ENCODE data around the gene PABPC1L. TPM values are rescaled to one million over a fixed set of nuclear protein-coding genes. Genes with fewer than 3 reads are reported as not detected.
A peak's percentile ranks its signal among the peaks of the same experiment; 100 is the strongest.

Gene PABPC1L
- total RNA-seq, 2 experiments from 2014 or later = 22.8 to 27.5 TPM

DNA sequence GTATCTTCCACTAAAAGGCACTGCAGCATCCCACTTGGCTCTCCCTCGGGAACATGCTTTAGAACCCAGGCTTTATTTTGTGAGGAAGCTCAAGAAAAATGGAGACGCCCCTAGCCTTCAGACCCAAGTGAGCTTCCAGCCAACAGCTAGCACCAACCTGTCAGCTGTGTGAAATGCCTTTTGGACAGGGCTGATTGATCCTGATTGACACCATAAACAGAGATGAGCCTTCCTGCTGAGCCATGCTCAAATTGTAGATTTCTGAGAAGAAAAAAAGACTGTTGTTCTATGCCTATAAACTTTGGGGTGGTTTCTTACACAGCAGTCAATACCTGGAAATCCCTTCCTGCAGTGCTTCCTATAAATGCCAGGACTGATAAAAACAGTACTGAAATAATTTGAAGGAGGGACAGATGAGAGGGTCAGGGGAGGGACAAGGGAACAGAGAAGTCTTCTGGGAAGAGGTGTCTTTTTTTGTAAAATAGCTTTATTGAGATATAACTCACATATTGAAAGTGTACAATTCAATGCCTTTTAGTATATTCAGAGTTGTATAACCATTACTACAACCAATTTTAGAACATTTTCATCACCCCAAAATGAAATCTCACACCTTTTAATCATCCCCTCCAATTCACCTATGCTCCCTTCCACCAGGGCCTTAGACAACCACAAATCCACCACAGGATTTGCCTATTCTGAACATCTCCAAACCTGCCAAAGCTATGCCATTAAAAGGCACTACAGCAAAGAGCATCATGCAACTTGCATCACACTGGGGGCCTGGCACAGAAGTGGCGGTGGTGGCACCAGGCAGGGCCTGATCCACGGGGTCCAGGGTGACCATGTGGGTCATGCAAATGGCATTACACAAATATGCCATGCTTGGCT, 53.7 kb downstream of the PABPC1L start:
- ChIA-PET CTCF (interaction anchor here (1.4 kb wide), 1 partner anchor 8 kb away, joined by 4 read pairs; no protein-coding TSS in a partner anchor), POLR2A (interaction anchor here (0.6 to 5.7 kb wide), 2 partner anchors 15 to 26 kb away, joined by 3 to 61 read pairs; no protein-coding TSS in a partner anchor)
- DNase-seq = no peak
- Histone ChIP-seq H3K4me1 (ENCODE audit: insufficient read depth, low read length) (peaks cover 36% of the 10 kb centered on the region), H3K9me3 (ENCODE audit: control insufficient read depth in 1 of 2, insufficient read depth in 1 of 2, low read length in 2 of 2) (no peaks in the 10 kb centered on the region), H3K36me3 (ENCODE audit: insufficient read depth, low read length) (no peaks in the 10 kb centered on the region), H3K4me3 (ENCODE audit: low read length) (no peak overlapping the region), H3K27ac (ENCODE audit: low read depth in 1 of 2, low read length in 2 of 2) (no peak overlapping the region), H3K27me3 (ENCODE audit: control insufficient read depth in 1 of 2, insufficient read depth in 2 of 2, low read length in 2 of 2) (no peaks in the 10 kb centered on the region)
- H3K4me1 Mint-ChIP-seq (ENCODE audit: low read depth) = peaks cover 48% of the 10 kb centered on the region
- TF ChIP-seq, protein P1, sequence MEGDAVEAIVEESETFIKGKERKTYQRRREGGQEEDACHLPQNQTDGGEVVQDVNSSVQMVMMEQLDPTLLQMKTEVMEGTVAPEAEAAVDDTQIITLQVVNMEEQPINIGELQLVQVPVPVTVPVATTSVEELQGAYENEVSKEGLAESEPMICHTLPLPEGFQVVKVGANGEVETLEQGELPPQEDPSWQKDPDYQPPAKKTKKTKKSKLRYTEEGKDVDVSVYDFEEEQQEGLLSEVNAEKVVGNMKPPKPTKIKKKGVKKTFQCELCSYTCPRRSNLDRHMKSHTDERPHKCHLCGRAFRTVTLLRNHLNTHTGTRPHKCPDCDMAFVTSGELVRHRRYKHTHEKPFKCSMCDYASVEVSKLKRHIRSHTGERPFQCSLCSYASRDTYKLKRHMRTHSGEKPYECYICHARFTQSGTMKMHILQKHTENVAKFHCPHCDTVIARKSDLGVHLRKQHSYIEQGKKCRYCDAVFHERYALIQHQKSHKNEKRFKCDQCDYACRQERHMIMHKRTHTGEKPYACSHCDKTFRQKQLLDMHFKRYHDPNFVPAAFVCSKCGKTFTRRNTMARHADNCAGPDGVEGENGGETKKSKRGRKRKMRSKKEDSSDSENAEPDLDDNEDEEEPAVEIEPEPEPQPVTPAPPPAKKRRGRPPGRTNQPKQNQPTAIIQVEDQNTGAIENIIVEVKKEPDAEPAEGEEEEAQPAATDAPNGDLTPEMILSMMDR (IDR thresholded peaks at IDR 0.05) = no peak
- H3K9me3 Mint-ChIP-seq = no peaks in the 10 kb centered on the region
- intact Hi-C loops (cut with DNase I, micrococcal nuclease) = loop anchor here in 1 of 2 experiments (5.0 to 10.0 kb wide), 4 partner anchors 51 to 489 kb away; partner anchors contain the start of genes PABPC1L, PIGT, SERINC3 and TTPAL
- H3K36me3 Mint-ChIP-seq (ENCODE audit: low read depth) = peaks cover 33% of the 10 kb centered on the region
- no peak for ATAC-seq (ENCODE audit: poor library complexity)
- H3K27me3 Mint-ChIP-seq = no peaks in the 10 kb centered on the region
- peak overlapping the region; percentile 7 for H3K27ac Mint-ChIP-seq
- peak overlapping the region; percentile 54 for H3K4me3 Mint-ChIP-seq

DNA sequence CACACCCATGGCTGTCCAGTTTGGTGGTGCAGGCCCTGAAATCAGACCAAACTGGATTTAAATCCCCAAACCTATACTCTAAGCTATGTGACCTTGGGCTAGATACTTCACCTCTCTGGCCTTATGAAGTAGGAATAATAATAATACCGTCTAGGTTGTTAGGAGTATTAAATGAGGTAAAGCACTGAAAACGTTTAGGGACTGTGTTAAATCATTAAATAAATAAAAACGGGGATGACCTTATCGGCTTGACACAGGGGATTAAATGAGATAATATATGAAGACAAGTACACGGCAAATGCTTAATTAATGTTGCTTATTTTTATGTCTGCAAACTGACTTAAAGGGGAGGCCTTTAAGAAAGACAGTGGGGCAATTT, 55.8 kb downstream of the PABPC1L start:
- no peak for DNase-seq
- TF ChIP-seq, protein P1 (IDR thresholded peaks at IDR 0.05) = no peak
- Mint-ChIP-seq H3K4me1 (ENCODE audit: low read depth) (peaks cover 51% of the 10 kb centered on the region), H3K27ac (peak overlapping the region; percentile 86), H3K9me3 (no peaks in the 10 kb centered on the region), H3K27me3 (no peaks in the 10 kb centered on the region), H3K4me3 (peak overlapping the region; percentile 92), H3K36me3 (ENCODE audit: low read depth) (peaks cover 45% of the 10 kb centered on the region)
- H3K9me3 ChIP-seq (ENCODE audit: control insufficient read depth in 1 of 2, insufficient read depth in 1 of 2, low read length in 2 of 2) = no peaks in the 10 kb centered on the region
- POLR2A ChIA-PET = interaction anchor here (1.0 to 7.1 kb wide), 8 partner anchors 8 to 80 kb away, joined by 3 to 180 read pairs (median 12); partner anchors contain the start of gene YWHAB
- H3K4me1 ChIP-seq (ENCODE audit: insufficient read depth, low read length) = peaks cover 20% of the 10 kb centered on the region
- CTCF ChIA-PET = interaction anchor here (0.6 to 4.8 kb wide), 8 partner anchors 13 to 78 kb away, joined by 3 to 31 read pairs (median 4); no protein-coding TSS in a partner anchor
- no peaks in the 10 kb centered on the region for H3K27me3 ChIP-seq (ENCODE audit: control insufficient read depth in 1 of 2, insufficient read depth in 2 of 2, low read length in 2 of 2)
- intact Hi-C loops (cut with DNase I, micrococcal nuclease) = loop anchor here (2.0 to 10.0 kb wide), 7 partner anchors 15 to 491 kb away; partner anchors contain the start of genes PIGT (in 1 of the 2), TTPAL (in 1 of the 2) and YWHAB (in 1 of the 2)
- no peak for ATAC-seq (ENCODE audit: poor library complexity)
- H3K27ac ChIP-seq (ENCODE audit: low read depth in 1 of 2, low read length in 2 of 2) = peak overlapping the region; percentile 88 to 90
- H3K4me3 ChIP-seq (ENCODE audit: low read length) = peak overlapping the region; percentile 68
- no peaks in the 10 kb centered on the region for H3K36me3 ChIP-seq (ENCODE audit: insufficient read depth, low read length)

Data from CD4-positive, alpha-beta T cell (primary cell).